Lower leg skin (tissue), 4 donors: ENCODE data around the gene NOL11. TPM values are rescaled to one million over a fixed set of nuclear protein-coding genes. Genes with fewer than 3 reads are reported as not detected.
"Not testable (repeated sequence)": the region's sequence is repeated elsewhere in the genome, so short reads cannot be mapped to it uniquely, and the experiment has no call there.

Source experiments
- DNase-seq, 2 donors: peaks; one replicate each; pipeline ENCODE4 v3.0.0-alpha.2; 2019; ENCODE audit warnings: low spot score in 2 of 2
- H3K4me3 ChIP-seq: fragments of 200-600 bp; sonication (generic); 2 replicates; pipeline ENCODE4 v1.5.1; 2017; ENCODE audit warnings: mild to moderate bottlenecking, low read depth; ENCODE audit not compliant: poor library complexity, severe bottlenecking
- CTCF ChIP-seq, 3 donors: fragments of 450-650 bp; IDR thresholded peaks; one replicate each; pipeline ENCODE4 v1.5.1; 2016; ENCODE audit warnings: antibody characterized with exemption in 3 of 3, mild to moderate bottlenecking in 3 of 3, moderate library complexity in 2 of 3
- POLR2A ChIP-seq, 2 donors: fragments of 450-650 bp; IDR thresholded peaks; one replicate each; pipeline ENCODE4 v1.6.1; 2016 to 2017; ENCODE audit warnings: antibody characterized with exemption in 2 of 2, mild to moderate bottlenecking in 1 of 2, moderate library complexity in 1 of 2
- whole genome bisulfite sequencing, 2 donors: methylation state at CpG; one replicate each; pipeline ENCODE4 v1.1.5; 2018; 5-methylcytosine and 5-hydroxymethylcytosine counted together
- intact Hi-C: fragments of 100-400 bp; cut with DNase I; formaldehyde crosslinking; loops from one replicate; pipeline ENCODE4 v1.15.0; 2023; ENCODE audit warnings: low total_unique reads
- total RNA-seq, 4 donors: library from RNA; depleted of rRNA; stranded (reverse); fragments of >200 nt; gene quantifications; one replicate each; pipeline ENCODE4 v1.1.0, GENCODE V29; 2016

NOL11 gene
- total RNA-seq, 4 donors from 2014 or later, result 22.6 to 38.8 (median 30.1) TPM

DNA sequence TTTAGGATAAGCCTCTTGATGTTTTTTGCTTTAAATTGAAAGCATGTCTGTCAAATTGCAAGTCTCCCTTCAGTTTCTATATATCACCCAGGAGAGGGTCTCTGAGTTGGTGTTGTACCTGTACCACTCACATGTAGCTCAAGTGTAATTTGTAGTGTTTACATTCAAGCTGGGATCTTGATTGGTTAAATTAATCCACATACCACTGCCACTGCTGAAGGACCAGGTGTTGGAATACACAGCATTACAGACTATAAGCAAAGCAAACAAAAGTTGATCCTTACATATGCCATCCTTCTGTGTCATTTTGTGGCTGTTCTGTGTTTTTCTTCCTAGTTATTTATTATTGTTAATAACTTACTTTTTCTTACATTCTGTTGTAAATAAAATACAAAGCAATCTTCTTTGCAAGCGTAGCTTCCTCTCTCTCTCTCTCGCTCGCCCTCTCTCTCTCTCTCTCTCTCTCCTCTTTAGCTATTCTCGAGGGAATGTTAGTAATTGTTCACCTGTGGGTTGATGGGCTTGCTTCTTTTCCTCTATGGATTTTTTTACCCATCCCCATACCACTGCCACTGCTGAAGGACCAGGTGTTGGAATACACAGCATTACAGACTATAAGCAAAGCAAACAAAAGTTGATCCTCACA is 20.8 kb upstream of the NOL11 start:
- TF ChIP-seq CTCF (IDR thresholded peaks at IDR 0.05) (no peak), POLR2A (IDR thresholded peaks at IDR 0.05) (no peak)
- 82 to 87% methylated on average over 4 of the region's 4 CpGs for WGBS, 2 donors
- no peak overlapping the region for H3K4me3 ChIP-seq
- intact Hi-C loops, result no loop called here
- no peak for DNase-seq

- no peak for TF ChIP-seq POLR2A (IDR thresholded peaks at IDR 0.05)
- TF ChIP-seq CTCF (IDR thresholded peaks at IDR 0.05), result no peak
- intact Hi-C loops, result no loop called here
- H3K4me3 ChIP-seq, result no peak overlapping the region
- WGBS, 2 donors, result 61 to 64% methylated on average over 5 of the region's 5 CpGs
- no peak for DNase-seq
These were observed 17.6 kb upstream of the NOL11 start for GRCh38 chr17:67700037-67700724.

- no peak overlapping the region for H3K4me3 ChIP-seq
- DNase-seq, result no peak
- intact Hi-C loops, result no loop called here
- 85 to 93% methylated on average over 1 of the region's 1 CpG for WGBS, 2 donors
- TF ChIP-seq CTCF (IDR thresholded peaks at IDR 0.05) (no peak), POLR2A (IDR thresholded peaks at IDR 0.05) (no peak)
These were observed 17.0 kb upstream of the NOL11 start for GRCh38 chr17:67700725-67701119.

GRCh38 chr17:67702861-67703260 is 14.9 kb upstream of the NOL11 start:
- WGBS, 2 donors, result 91 to 93% methylated on average over 8 of the region's 8 CpGs
- H3K4me3 ChIP-seq, DNase-seq, intact Hi-C loops: not testable (repeated sequence)

- 61 to 62% methylated on average over 2 of the region's 2 CpGs for WGBS, 2 donors
- TF ChIP-seq POLR2A (IDR thresholded peaks at IDR 0.05), result no peak
- TF ChIP-seq CTCF (IDR thresholded peaks at IDR 0.05), result no peak
- DNase-seq, result no peak
- H3K4me3 ChIP-seq, result no peak overlapping the region
- intact Hi-C loops, result no loop called here
These were observed 10.3 kb upstream of the NOL11 start for GRCh38 chr17:67707442-67707841.

DNA sequence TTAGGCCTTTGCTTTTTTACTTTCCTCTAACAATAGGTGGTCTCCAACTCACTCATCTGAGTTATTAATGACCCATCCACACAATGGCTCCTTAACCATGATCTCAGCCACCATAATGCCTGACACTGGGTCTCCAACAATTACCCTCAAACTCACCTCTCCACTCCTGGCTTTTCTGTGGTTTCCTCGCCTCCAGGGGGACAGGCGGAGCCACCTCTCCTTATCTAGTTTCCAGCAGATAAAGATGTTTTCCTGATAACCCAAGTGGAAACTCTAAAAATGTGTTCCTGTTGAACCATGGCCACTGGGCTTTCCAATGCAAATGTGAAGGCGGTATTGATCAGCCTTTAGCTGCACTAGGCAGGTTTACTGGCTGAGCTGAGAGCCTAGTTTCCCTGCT is 9.4 kb upstream of the NOL11 start:
- no peak overlapping the region for H3K4me3 ChIP-seq
- WGBS, 2 donors, result 84 to 91% methylated on average over 3 of the region's 3 CpGs
- intact Hi-C loops, result no loop called here
- DNase-seq, result no peak
- TF ChIP-seq CTCF (IDR thresholded peaks at IDR 0.05), result no peak
- no peak for TF ChIP-seq POLR2A (IDR thresholded peaks at IDR 0.05)
